SKM-1 (cell line): ENCODE results near the gene SLCO3A1.

ENCODE experiments used
- DNase-seq: peaks from one replicate; lab custom pipeline; 2025; ENCODE audit not compliant: unreplicated experiment; lab: John Stamatoyannopoulos, UW

The SLCO3A1 gene

DNA sequence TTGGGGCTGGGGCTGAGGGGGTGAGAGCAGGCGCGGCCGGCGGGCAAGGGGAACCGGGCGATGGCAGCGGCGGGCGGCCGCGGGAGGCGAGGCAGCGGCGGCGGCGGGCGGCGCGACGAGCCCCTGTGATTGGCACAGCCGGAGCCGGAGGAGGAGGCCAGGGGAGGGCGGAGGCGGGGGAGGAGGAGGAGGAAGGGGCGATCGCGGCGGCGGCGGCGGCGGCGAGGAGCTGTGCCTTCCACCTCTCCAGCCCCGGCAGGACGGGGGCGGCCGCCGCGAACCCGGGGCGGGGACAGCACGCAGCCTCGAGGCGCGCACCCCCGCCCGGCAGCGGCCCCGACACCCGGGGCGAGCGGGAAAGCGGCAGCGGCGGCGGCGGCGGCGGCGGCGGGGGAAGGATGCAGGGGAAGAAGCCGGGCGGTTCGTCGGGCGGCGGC, at the start of gene SLCO3A1:
TSS of gene SLCO3A1 (plus strand) at position 198 of the 437 bp plus-strand sequence.
- peak; percentile 21 for DNase-seq

DNA sequence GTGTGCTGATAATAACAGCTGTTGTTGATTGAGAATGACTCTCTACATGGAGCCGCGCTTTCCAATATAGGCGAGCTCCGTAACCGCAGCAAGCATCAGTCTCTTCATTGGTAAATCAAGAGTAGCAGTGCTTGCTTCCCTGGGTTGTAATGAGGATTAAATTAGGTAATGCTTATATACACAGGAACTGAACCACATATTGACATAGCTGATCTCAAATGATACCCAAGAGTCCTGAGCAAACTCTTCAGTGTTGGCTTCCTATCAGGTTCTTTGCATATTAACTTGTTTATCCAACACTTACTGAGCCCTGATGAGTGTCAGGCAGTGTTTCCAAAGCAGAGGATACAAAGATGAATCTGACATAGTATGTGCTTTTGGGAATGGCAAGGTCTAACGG, 46.4 kb upstream of the SLCO3A1 start:
- no peak for DNase-seq

DNA sequence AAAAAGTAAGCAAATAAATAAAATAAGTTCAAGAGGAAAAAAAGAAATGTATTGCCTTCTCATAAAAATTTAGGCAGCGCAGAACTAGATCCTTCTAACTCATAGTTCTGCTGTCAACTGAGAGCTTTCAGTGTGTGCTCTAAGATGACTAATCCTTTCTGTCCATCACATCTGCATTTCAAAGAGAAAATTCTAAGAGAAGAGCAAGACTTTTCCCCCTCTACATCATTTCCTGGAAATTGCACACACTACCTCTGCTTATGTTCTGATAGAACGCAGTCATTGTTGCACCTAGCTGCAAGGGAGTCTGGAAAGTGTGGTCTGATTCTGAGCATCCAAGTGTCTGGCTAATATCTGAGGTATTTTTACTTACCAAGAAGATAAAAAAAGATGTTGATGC, 39.6 kb upstream of the SLCO3A1 start:
- no peak for DNase-seq

GRCh38 chr15:91816942-91817341, 36.6 kb upstream of the SLCO3A1 start:
- DNase-seq, result no peak

GRCh38 chr15:91821458-91821857, 32.0 kb upstream of the SLCO3A1 start:
- no peak for DNase-seq

GRCh38 chr15:91824256-91824655, 29.3 kb upstream of the SLCO3A1 start:
- no peak for DNase-seq

GRCh38 chr15:91826443-91826842, 27.1 kb upstream of the SLCO3A1 start:
- DNase-seq, result no peak

DNA sequence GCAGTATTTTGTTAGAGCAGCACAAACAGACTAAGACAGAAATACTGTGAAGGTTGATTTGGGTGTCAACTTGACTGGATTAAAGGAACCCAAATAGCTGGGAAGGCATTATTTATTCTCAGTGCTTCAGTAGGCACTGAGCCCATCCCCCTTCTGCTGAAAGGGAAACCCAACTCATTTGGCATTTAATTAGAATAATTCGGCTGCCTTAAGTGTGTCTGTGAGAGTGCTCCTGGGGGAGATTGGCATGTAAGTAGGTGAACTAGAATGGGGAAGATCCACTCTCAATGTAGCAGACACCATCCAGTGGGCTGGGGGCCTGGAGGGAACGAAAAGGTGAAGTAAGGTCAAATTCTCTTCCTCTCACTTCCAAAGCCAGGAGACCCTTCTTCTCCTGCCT, 20.5 kb upstream of the SLCO3A1 start:
- no peak for DNase-seq

- no peak for DNase-seq
Observed at GRCh38 chr15:91839867-91840266, 13.6 kb upstream of the SLCO3A1 start.

- DNase-seq, result no peak
Observed at GRCh38 chr15:91841861-91842260, 11.6 kb upstream of the SLCO3A1 start.

GRCh38 chr15:91844341-91844740, 9.2 kb upstream of the SLCO3A1 start:
- DNase-seq, result no peak

DNA sequence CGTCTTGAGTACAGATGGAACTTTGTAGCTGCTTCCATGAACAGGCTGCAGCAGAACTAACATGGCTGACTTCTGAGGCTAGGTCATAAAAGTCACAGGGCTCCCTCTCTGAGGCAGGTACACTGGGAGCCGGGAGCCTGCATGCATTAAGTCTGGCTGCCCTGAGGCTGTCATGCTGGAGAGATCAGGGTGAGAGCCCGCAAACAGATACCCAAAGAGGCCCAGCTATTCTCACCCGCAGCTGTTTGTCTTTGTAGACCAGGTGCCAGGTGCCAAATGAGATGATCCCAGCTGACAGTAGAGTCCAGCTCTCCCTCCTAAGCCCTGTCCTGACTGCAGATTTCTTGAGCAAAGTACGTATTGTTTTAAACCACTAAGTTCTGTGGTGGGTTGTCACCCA, 8.6 kb upstream of the SLCO3A1 start:
- no peak for DNase-seq

- no peak for DNase-seq
Observed at GRCh38 chr15:91845720-91846119, 7.8 kb upstream of the SLCO3A1 start.

GRCh38 chr15:91849180-91849579, 4.3 kb upstream of the SLCO3A1 start:
- no peak for DNase-seq

DNA sequence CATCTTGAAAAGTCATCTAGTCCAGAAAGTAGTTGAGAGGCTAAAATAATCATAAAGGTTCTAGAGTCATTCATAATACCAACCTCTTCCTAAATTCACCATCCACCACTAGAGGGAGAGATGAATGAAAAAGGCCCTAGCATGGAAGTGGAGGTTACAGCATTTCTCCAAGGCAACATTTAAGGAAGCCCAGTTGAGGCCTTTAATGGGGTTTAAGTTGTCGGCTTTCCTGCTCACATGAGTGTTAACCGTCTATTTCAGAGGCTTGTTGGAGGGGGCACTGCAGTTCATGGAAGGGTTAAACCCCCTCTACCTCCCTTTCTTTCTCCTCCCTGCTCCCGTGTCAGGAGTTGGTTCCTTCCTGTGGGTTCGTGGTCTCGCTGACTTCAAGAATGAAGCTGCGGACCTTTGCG, 3.8 kb upstream of the SLCO3A1 start:
- peak; percentile 68 for DNase-seq

DNA sequence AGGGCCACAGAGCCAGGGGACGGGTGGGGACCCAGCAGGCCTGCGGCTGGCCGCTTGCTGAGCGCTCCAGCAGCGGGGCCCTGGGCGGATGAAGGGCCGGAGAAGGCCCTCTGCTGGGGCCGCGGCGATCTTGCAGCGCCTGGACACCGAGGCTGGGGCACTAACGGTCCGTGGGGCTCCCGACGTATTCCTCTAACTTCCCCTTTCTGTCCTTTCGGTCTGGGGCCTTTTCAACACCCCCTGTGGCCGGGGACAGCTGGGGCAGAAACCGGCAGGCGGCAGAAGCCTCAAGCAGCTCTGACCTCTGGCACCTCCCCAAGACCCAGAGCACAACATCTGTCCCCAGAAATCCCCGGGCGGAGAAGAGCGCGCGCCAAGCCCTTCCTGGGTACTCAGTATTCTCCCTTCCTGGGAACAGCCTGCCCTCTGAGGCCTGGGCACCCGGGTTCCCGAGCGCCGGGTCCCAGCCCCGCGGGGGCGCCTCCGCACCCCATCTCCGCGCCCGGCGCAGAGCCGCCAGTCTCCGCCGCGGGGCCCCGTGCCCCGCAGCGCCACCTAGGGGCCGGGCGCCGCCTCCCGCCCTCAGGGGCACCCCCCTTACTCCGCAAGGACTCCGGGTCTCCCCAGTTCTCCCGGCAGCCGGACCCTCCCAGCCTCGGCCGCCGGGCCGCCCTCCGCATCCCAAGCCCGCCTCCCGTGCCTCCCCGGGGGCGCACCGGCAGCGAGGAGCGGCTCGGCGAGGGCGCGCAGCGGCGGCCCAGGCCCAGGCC, 582 bp upstream of the SLCO3A1 start:
- peak; percentile 92 for DNase-seq

GRCh38 chr15:91853948-91854638, 585 bp downstream of the SLCO3A1 start:
- DNase-seq, result no peak

- DNase-seq, result peak; percentile 43
Observed at GRCh38 chr15:91854639-91854990, 1.1 kb downstream of the SLCO3A1 start.

DNA sequence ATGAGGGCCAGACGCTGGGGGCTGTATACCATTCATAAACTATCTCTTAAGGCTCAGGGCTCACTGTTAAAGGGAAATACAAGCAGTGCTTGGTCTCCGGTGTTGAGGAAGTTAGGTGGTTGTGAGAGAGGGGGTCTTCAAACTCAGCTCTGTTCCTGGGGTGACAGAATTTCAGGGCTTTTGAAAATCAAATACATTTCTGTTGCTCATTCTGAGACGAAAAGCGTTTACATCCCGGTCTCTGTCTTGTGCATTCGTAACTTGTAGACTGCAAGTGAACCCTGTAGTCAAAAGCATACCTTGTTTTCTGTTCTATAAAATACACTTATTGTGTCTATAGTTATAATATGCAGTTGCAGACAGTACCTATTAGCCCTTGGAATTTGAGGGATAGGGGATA, 1.7 kb downstream of the SLCO3A1 start:
- DNase-seq, result no peak

DNA sequence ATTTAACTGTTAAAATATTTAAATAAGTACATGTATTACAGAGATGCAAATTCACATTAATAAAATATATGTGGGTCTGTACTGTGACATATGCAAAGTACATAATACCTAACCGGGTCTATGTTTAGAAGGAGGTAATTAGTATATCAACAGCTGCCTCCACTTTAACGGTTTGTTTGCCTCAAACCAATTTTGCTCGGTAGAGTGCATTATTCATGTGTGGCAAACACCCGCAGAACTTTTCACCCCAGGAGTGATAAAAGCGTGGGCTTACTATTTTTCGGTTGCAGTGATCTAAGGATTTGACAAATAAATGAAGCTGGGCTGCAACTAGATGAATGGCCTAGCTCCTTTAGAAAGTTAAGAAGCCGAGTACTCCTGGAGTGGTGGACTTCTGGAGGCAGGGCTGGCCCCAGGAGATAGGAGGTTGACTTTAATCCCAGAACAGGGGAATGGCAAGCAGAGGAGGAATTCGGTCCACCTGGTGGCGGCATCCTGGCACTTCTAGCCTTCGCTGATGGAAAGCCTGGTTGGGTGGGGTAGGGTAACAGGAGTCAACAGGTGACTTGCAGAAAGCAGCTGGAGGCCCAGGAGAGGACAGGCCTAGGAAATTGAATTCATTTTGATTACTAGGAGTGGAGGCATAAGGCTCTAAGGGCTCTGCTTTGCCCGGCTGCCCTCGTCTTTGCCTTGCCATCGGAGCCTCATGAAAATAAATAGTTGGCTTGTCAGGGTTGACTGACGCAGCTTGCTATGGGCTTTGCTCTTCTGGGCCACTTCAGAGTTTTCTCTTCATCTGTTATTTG, 2.4 kb downstream of the SLCO3A1 start:
- no peak for DNase-seq

- no peak for DNase-seq
Observed at GRCh38 chr15:91857224-91857585, 3.7 kb downstream of the SLCO3A1 start.

GRCh38 chr15:91857772-91858171, 4.3 kb downstream of the SLCO3A1 start:
- DNase-seq, result no peak
